HG02759 (cell line): ENCODE results near the gene KLHL8.

Source experiments
- ATAC-seq: cut with Tn5 transposase; IDR thresholded peaks from one replicate; pipeline ENCODE4 v1.9.1; 2021; ENCODE audit warnings: mild to moderate bottlenecking, moderate library complexity; ENCODE audit not compliant: unreplicated experiment

Gene KLHL8

DNA sequence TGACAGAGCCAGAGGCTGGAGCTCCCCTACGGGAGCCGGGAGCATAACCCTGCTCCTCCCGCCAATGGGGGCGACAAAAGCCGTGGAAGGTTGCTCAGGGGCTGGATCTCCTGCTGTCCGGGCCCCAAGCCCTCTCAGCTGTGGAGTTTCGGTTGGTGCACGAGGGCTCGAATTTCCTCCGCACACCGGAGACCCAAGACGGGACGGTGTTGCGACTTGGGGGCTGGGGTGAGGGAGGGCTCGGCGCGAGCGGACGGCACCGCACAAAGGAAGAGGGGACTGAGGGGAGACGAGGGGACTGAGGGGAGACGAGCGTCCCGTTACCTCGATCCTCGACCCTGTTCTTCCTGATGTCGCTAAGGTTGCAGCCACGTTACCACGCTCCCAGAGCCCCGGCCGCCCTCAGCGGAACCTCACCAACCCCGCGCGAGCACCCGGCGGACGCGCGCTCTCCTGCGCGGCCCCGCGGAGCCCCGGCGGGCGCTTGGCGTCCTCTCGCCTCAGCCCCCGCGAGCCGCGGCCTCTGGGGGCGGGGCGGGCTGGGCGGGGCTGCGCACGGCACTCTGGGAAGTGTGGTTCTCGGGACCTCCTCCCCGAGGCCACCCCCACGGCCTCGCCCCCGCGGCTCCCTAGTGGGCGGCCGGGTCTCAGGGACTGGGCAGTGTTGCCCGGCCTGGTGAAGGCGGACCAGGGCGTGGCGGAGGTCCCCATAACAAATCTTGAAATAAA is at the start of gene KLHL8:
KLHL8 (minus strand) TSS at position 525 of the 729 bp plus-strand sequence. CDS start 25,079 bp downstream, outside the sequence.
- ATAC-seq, result peak; percentile 93

DNA sequence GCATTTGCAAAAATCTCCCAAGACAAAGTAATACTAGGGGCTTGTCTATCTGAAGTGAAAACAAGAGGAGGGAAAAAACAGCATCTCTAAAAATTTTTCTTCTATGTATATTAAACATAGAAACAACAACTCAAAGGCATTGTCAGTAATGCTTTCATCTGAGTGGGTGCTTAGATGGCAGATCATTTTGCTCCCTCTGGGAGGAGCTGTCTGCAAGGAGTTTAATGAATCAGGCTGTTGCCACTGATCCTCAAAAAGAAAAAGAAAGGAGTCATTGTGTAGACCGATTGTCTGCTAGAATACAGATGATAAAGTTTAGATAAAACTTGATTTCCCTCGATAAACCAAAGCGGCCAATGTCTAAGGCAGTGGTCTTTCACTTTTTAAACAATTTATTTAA is 49.7 kb upstream of the KLHL8 start:
- ATAC-seq, result no peak

DNA sequence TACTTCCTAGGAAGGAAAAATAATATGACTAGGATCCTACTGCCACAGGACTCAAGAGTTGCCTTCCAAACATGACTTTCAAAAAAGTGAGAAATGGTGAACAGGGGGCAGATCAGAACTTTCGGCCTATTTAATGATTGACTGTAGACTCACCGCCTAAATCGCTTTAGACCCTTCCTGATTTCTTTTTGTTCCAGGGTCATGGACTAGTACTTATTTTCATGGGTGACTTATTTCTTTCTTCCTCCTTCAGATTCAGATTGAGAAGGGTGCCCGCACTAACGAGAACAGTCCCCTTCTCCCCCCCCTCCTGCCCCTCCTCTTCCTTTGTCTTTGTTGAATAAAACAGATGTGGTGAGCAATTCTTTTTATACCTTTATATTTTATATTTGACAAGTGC is 48.0 kb upstream of the KLHL8 start:
- ATAC-seq, result no peak

DNA sequence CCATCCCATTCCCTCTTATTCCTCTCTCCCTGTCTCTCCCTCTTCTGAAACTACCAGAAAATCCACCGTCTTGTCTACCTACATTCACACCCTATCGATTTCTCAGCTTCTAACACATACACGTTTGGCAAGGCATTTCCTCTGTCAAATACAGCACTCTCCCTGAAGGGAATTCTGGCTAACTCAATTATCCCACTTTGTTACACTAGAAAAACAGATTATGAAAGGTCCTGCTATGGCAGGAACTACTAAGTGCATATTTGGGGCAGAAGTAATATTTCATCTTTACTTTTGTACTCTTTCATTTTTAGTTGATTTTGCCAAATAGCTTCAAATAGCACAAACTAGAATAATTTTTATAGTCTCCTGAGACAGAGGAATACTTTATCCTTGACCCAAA is 46.6 kb upstream of the KLHL8 start:
- no peak for ATAC-seq

DNA sequence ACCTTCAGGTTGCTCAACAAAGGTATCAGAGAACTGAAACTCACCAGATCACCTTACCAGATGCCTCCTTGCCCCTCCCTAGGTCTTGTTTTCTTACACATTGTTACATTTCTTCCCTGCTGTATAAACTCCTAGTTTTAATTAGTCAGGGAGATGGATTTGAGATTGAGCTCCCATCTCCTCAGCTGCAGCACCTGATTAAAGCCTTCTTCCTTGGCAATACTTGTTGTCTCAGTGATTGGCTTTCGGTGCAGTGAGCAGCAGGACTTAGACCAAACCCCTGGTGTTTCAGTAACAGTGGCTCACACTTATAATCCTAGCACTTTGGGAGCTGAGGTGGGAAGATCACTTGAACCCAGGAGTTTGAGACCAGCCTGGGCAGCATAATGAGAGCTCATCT is 42.5 kb upstream of the KLHL8 start:
- ATAC-seq, result no peak

DNA sequence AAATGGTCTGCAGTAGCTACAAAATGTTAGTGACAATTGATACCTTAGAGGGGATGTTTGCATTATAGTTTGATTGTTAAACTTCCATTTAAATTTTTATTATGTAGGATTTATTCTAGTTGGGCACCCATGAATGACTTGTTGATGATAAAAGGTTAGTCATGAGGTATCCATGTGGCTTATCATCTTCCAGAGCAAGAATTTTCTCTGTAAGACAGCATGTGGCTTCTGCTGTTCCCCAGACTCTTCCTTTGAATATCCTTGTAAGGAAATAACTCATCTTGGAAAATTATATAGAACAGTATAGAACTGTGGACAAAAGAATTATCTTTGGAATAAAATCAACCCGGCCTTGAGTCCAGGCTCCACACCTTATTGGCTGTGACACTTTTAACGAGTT is 40.1 kb upstream of the KLHL8 start:
- ATAC-seq, result no peak

DNA sequence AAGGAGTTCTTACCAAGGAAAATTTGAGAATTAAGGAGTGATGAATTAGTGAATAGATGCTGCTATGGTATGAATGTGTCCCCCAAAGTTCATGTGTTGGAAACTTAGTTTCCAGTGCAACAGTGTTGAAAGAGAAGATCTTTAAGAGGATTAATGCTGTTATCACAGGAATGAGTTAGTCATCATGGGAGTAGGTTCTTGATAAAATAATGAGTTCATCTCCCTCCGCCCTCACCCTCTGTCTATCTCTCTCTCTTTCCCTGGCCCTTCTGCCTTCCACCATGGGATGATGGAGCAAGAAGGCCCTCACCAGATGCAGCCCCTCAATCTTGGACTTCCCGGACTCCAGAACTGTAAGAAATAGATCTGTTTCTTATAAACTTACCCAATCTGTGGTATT is 38.3 kb upstream of the KLHL8 start:
- ATAC-seq, result no peak

DNA sequence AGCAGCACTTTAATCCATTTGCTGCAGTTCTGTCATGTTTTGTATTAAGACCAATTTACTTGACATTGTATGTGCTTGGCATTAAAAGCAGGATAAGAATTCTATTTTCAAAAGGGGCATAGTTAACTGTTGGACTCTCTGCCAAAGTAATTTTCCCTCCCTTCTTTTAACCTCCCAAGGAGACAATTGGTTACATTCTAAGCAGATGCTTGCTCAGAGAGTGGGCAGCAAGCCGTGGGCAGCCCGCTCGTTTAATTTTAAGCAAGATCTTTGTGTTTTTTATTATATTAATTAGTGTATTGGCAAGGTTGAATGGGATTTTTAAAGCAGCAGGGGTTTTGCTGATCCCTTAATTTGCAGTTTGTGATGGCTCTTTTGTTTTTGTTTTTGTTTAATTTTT is 37.1 kb upstream of the KLHL8 start:
- no peak for ATAC-seq

DNA sequence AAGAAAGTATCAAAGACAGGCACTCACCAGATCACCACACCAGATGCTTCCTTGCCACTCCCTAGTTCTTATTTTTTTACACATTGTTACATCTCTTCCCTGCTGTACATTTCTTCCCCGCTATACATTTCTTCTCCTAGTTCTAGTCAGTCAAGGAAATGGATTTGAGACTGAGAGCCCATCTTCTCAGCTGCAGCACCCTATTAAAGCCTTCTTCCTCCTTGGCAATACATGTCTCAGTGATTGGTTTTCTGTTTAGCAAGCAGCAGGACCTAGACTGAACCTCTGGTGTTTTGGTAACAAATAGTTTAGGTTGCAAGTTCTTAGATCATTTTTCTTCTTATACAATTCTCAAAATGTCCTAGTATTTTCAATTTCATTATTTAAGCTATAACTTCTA is 35.3 kb upstream of the KLHL8 start:
- ATAC-seq, result no peak

DNA sequence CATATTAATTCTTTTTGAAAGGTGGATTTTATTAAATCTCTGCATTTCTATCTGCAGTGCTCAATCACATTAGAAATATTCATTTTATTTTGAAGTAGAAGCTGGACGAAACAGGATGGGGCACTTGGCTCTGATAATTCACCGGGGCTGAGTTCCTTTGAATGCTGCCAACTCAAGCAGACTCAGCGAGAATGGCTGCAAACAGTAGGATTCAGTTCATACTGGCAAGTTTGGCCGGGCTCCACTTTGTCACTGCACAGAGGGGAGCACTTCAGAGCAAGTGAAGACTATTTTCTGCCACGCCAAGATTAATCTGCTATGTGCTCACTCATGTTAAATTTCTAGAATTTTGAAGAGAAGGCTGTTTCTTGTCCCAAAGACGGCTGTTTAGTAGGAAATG is 30.7 kb upstream of the KLHL8 start:
- no peak for ATAC-seq

DNA sequence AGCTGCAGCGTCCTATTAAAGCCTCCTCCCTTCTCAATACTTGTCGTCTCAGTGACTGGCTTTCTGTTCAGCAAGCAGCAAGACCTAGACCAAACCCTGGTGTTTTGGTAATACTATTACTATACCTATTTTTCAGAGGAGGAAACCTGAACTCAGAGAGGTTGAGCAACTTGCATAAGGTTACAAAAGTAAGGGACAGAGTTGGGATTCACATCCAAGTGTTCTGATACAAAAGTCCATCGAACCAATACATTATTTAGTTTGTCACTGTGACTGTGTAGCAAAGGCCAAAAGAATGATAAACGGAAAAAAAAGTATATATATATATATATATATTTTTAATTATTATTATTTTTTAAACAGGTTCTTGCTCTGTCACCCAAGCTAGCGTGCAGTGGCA is 29.9 kb upstream of the KLHL8 start:
- no peak for ATAC-seq

DNA sequence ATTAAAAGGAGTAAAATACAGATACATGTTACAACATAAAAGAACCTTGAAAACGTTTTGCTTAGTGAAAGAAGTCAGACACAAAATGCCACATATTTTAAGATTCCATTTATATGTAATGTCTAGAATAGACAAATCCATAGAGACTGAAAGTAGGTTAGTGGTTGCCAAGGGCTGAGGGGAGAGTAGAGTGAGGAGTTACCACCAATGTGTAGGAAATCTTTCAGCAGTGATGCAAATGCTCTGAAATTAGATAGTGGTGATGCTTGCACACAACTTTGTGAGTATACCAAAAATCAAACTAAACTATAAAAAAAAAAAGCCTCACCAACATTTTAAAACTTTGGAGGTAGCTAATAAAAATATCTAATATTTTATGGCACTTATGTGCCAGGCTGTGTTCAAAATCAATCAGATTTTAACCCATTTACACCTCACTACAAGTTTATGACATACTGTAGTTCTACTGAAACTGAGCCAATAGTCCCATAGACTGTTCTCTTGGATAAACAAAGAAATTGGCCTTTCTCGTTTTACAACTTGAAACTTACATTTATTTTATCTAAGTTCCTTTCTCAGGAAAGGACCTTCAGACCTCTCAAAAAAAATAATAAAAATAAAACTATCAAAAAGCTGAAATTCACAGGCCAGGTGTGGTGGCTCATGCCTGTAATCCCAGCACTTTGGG is 29.1 kb upstream of the KLHL8 start:
- no peak for ATAC-seq

DNA sequence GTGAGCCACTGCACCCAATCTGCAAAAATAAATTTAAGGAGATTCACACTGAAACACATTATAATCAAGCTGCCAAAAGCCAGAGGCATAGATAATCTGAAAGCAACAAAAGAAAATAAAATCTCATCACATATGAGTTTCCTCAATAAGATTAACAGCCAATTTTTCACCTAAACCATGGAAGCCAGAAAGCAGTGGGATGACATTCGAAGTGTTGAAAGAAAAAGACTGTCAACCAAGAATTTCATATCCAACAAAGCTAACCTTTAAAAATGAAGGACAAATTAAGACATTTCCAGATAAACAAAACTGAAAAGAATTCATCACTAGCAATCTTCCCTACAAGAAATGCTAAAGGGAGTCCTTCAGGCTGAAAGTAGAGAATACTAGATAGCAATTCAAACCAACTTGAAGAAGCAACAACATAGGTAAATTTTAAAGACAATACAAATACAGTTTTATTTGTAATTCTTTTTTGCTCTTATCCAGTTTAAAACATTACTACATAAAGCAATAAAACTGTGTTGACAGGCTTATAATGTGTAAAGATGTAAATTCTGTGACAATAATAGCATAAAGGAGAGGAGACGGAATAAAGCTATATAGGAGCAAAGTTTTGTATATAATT is 23.1 kb upstream of the KLHL8 start:
- no peak for ATAC-seq

DNA sequence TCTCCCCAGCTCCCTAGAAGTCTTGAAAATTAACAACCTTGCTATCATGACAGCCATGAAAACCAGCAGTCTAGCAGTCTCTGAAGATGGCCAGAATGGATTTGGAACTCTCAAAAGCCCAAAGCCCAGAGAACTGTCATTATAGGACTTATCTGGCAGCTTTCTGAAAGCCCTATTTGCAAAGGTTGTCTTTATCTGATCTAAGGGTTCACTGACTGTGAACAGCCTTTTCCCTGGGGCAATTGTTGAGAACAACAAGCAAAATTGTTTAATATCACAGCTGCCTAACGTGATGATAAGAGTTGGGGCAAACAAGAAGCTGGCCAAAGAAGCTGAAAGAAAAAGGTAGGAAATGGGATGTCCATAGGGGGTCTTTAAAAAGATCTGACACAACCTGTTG is 20.9 kb upstream of the KLHL8 start:
- ATAC-seq, result no peak

DNA sequence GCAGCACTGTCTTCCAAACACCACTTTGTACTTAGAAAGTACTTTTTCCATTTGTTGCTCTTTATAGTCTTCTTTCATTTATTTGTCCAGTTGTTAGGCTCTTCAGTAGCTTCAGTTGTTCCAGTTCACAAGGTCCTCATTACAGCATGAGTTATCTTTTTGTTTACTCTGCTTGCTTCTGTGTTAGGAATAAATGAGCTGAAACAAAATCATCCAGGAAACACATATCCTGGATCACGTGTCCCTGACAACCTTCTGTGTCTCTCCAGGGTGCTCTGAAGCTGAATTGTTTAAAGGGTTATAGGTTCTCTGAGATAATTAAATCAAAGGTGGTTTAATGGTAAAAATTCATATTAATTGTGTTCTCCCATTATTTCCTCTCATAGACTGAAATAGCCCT is 19.9 kb upstream of the KLHL8 start:
- no peak for ATAC-seq

DNA sequence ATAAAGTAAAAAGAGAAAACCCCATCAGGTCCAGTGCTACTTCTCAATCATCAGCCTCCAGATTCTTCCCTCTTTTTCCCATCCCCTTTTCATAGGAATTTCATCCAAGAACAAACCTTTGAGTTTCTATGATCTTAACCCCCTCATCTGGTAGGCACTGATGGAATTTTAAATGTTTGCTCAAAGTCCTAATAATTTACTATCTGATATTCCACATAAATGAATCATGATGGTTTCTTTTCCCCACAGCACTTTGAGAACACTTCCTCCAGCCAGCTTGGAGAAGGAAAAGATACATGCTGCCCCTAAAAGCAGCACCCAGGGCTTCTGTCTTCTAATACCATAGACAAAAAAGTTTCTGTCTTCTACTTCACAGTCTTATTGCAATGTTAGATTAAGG is 19.4 kb upstream of the KLHL8 start:
- ATAC-seq, result no peak

DNA sequence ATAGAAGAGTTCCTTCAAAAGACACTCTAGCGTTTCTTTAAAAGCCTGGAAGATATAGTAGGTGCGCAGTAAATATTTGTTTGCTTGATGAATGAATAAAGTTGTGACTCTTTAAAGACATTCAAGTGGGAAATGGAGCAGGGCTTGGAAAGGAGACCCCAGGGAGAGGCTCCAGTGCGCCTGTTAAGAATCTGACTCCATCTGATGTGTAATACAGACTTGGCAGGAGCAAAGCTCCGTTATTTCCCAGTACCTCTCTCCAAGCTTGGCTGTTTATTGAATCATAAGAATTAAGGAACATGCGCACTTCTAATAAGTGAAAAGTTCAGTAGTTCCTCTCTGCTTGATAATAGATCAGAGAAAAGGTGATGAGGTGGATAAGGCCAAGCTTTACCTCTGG is 18.8 kb upstream of the KLHL8 start:
- no peak for ATAC-seq

DNA sequence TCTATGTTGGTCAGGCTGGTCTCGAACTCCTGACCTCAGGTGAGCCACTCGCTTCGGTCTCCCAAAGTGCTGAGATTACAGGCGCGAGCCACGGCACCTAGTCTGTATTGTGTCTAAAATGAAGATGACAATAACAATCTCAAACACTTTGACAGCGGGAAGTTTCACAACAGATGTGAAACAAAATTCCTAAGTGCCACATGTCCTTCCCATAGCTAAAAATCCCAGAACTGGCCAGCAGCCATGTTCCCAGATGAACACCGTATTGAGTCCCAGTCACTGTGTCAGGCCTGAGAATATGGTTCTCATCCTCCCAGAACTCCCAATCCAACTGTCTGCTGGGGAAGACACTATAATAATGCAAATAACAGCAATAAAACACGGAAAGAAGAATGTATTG is 16.4 kb upstream of the KLHL8 start:
- ATAC-seq, result no peak

DNA sequence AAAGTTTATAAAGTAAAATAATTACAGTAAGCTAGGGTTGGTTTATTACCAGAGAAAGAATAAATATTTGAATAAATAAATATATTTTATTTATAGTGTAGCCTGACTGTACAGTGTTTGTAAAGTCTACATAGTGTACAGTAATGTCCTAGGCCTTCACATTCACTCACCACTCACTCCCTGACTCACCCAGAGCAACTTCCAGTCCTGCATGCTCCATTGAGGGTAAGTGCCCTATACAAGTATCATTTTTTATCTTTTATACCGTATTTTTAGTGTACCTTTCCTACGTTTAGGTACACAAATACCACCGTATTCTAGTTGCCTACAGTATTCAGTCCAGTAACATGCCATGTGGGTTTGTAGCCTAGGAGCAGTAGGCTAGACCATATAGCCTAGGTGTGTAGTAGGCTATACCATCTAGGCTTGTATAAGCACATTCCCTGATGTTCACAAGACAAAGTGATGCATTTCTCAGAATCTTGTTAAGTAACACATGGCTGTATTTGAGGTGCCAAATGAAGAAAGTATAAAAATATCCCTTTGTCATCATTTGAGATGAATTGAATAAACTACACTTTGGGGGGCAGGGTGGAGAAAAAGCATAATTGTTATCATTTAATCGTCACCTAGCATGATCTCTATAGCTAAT is 14.7 kb upstream of the KLHL8 start:
- ATAC-seq, result no peak

DNA sequence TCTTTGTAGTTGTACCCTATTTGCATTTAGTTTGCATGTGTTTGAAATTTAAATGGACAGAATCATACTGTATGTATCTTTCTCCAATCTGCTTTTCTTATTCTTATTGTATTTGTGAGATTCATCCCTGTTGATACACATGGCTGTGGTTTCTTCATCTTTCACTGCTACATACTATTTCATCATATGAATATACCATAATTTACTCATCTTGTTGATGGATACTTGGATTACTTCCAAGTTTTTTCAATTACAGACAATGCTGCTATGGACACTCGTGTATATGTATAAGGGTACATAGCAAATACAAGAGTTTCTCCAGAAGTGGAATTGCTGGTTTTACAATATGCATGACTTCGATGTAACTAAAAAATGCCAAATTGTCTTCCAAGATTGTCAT is 11.8 kb upstream of the KLHL8 start:
- ATAC-seq, result no peak

DNA sequence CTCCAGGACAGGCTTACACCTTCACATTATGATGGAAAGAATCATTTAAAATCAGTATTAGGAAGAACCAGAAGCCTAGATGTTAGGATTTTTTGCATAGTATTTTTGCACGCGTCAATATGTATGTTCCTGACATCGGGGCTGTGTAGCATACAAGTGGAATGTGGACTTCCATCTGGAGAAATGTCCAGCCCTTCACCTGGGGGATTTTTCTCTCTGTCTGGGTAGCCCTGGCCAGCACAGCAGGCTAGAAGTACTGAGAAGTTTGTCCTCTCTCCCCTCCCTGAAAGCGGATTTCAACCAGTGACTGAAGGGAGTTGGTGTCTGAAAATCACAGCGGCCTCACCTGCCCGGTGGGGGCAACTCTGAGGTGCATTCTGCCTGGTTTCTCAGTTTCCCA is 10.4 kb upstream of the KLHL8 start:
- ATAC-seq, result no peak

DNA sequence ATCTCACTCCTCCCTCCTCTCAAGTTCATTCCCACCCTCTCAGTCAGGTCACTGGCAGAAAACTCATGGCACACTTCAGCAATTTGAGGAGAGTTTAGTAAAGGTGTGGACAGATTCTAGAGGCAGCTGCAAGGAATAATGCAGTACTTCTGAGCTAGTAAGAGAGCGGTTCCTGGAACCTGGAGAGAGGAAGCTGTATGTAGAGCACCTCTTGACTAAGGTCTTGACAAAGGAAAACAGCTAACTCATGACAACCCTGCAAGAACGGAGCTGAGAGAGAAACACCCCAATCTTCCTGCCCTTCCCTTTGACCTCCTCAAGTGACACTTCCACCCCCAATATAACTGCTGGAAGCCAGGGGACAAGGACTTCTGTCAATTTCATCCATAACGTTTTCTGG is 9.6 kb upstream of the KLHL8 start:
- no peak for ATAC-seq
